K562 treated with DMSO at 1 percent for 4 hours (cell line): ENCODE data around the gene IST1. TPM values are rescaled to one million over a fixed set of nuclear protein-coding genes. Genes with fewer than 3 reads are reported as not detected.

Source experiments
- total RNA-seq: library from RNA; unstranded; fragments of 300-600 nt; gene quantifications from 2 replicates; pipeline ENCODE4 v1.2.3, GENCODE V29; 2022; ENCODE audit not compliant: insufficient read depth

The IST1 gene
- 96.4 and 139 TPM in 2 replicates for total RNA-seq

GRCh38 chr16:71894921-71895678, at the start of gene IST1:
TSS of gene IST1 (plus strand) at chr16:71895531. CDS start at chr16:71915641, 20,110 bp downstream.

GRCh38 chr16:71845639-71846430, 49.5 kb upstream of the IST1 start, which contains the start of gene ATXN1L:
TSS of gene ATXN1L (plus strand) at chr16:71845976. CDS start at chr16:71849741, 3,765 bp downstream.

GRCh38 chr16:71883849-71884638, 11.3 kb upstream of the IST1 start, which contains the start of gene ZNF821:
TSS of gene ZNF821 (minus strand) at chr16:71884182. CDS start at chr16:71879946, 4,236 bp downstream.

Other genes starting within 250 kb of the IST1 start
- 1.8 and 2.5 TPM in 2 replicates for gene PHLPP2, start 170.8 kb upstream of the IST1 start, total RNA-seq
- 39.1 and 44.6 TPM in 2 replicates for gene AP1G1, start 86.7 kb upstream of the IST1 start, total RNA-seq
- gene ATXN1L, start 49.6 kb upstream of the IST1 start, total RNA-seq, result 7.5 and 9.8 TPM in 2 replicates
- gene ZNF821, start 11.3 kb upstream of the IST1 start, total RNA-seq, result 4.4 and 5.6 TPM in 2 replicates
- gene PKD1L3, start 104.9 kb downstream of the IST1 start, total RNA-seq, result not detected in 2 replicates
- 1.6 and 1.8 TPM in 2 replicates for gene DHODH, start 113.2 kb downstream of the IST1 start, total RNA-seq
- gene HP, start 159.0 kb downstream of the IST1 start, total RNA-seq, result not detected in 2 replicates
- not detected in 2 replicates for gene HPR, start 167.7 kb downstream of the IST1 start, total RNA-seq
- 7.0 and 8.3 TPM in 2 replicates for gene TXNL4B, start 198.1 kb downstream of the IST1 start, total RNA-seq
- 49.5 and 50.3 TPM in 2 replicates for gene DHX38, start 198.3 kb downstream of the IST1 start, total RNA-seq